Body of pancreas (tissue), 4 donors: ENCODE data around the gene GALNT17.

Experiments
- CTCF ChIP-seq, 7 experiments: fragments of 450-650 bp in 4 of 7; fragments of 200-600 bp in 3 of 7; sonication (generic) in 3 of 7; IDR thresholded peaks; one replicate each; pipeline ENCODE4 v1.5.1; 2016 to 2019; ENCODE audit warnings: antibody characterized with exemption in 7 of 7
- POLR2A ChIP-seq, 3 donors: fragments of 450-650 bp; IDR thresholded peaks; one replicate each; pipeline ENCODE4 v1.6.1; 2016; ENCODE audit warnings: antibody characterized with exemption in 3 of 3, mild to moderate bottlenecking in 2 of 3

GRCh38 chr7:71633551-71634008 lies 501.6 kb downstream of the GALNT17 start:
- TF ChIP-seq POLR2A (IDR thresholded peaks at IDR 0.05) (no peak), CTCF (IDR thresholded peaks at IDR 0.05) (no peak)
